K562 (cell line): ENCODE results near the gene TRIM24. TPM values are rescaled to one million over a fixed set of nuclear protein-coding genes. Genes with fewer than 3 reads are reported as not detected.
A peak's percentile ranks its signal among the peaks of the same experiment; 100 is the strongest.

ENCODE experiments used
- BDP1 ChIP-seq: IDR thresholded peaks from 3 replicates; pipeline ENCODE4 v1.6.1; 2011; ENCODE audit not compliant: insufficient read length, insufficient read depth
- DPF2 ChIP-seq: fragments of 450-650 bp; IDR thresholded peaks from 2 replicates; pipeline ENCODE4 v1.6.1; 2016
- ETV1 ChIP-seq: fragments of 450-650 bp; conservative IDR thresholded peaks from 2 replicates; pipeline ENCODE4 v1.6.1; 2016; ENCODE audit warnings: missing genetic modification characterization, control low read depth, low read depth, missing compliant biosample characterization
- MCM7 ChIP-seq, 2 experiments: fragments of 450-650 bp; IDR thresholded peaks; 2 replicates each; pipeline ENCODE4 v1.6.1; 2016 to 2018
- SMAD1 ChIP-seq: fragments of 150-350 bp; IDR thresholded peaks from 2 replicates; pipeline ENCODE4 v1.6.1; 2014; ENCODE audit warnings: low read length, low read depth; ENCODE audit not compliant: partially characterized antibody
- ZEB2 ChIP-seq: fragments of 450-650 bp; IDR thresholded peaks from 2 replicates; pipeline ENCODE4 v1.6.1; 2016
- ZNF561 ChIP-seq: fragments of 450-650 bp; formaldehyde crosslinking; conservative IDR thresholded peaks from 2 replicates; pipeline ENCODE4 v1.4.0; 2020; ENCODE audit warnings: mild to moderate bottlenecking, moderate library complexity
- polyA plus RNA-seq, 8 experiments: library from polyadenylated mRNA; depleted of rRNA in 4 of 8; stranded (reverse) in 5 of 8; unstranded in 3 of 8; fragments of >200 nt; fragmentation: Nextera tagmentation in 2 of 8; fragmentation: Illumina TruSeq in 1 of 8; extraction: Ambion mirVana in 2 of 8; extraction: Trizol in 1 of 8; gene quantifications; 2 replicates each; pipeline versions ENCODE4 v1.2.1 to v1.2.3, GENCODE V29; 2011 to 2014; ENCODE audit warnings: inconsistent platforms in 1 of 8, missing spikeins in 1 of 8
- total RNA-seq, 7 experiments: library from RNA; depleted of rRNA in 6 of 7; stranded (reverse); fragments of >200 nt in 6 of 7; fragmentation: Illumina TruSeq in 2 of 7; extraction: Trizol in 2 of 7; gene quantifications; 2 replicates each; pipeline versions ENCODE4 v1.2.1 to v1.2.3, GENCODE V29; 2011 to 2021; ENCODE audit warnings: low replicate concordance in 1 of 7
- TF ChIP-seq, protein P1 (sequence below): fragments of 250-450 bp; sonication (Bioruptor Pico); IDR thresholded peaks from 2 replicates; pipeline ENCODE4 v1.4.0; 2020; ENCODE audit warnings: mild to moderate bottlenecking, moderate library complexity, borderline replicate concordance
- TF ChIP-seq, protein P2 (sequence below): sonication (generic); formaldehyde crosslinking; IDR thresholded peaks from 2 replicates; pipeline ENCODE4 v1.8.1; 2023; ENCODE audit warnings: mild to moderate bottlenecking, missing genetic modification reagents
- TF ChIP-seq, protein P3 (sequence below): fragments of 450-650 bp; IDR thresholded peaks from 2 replicates; pipeline ENCODE4 v1.7.1; 2018; ENCODE audit warnings: mild to moderate bottlenecking, low read depth; ENCODE audit not compliant: partially characterized antibody
- TF ChIP-seq, protein P4 (sequence below): fragments of 450-650 bp; IDR thresholded peaks from 2 replicates; pipeline ENCODE4 v1.6.1; 2016; ENCODE audit warnings: mild to moderate bottlenecking
- TF ChIP-seq, protein P5 (sequence below), 2 experiments: IDR thresholded peaks in 1 of 2; conservative IDR thresholded peaks in 1 of 2; 2 replicates each; pipeline ENCODE4 v1.6.1; 2016; ENCODE audit warnings: low read depth in 2 of 2, mild to moderate bottlenecking in 1 of 2, missing compliant biosample characterization in 1 of 2, missing genetic modification characterization in 1 of 2, moderate library complexity in 1 of 2

Gene TRIM24
- total and polyA plus RNA-seq, 9 of the 15 experiments (the other 6 are each of a cell fraction or from before 2014, with no cell fraction given): 13.4 to 74.0 (median 41.7) TPM

DNA sequence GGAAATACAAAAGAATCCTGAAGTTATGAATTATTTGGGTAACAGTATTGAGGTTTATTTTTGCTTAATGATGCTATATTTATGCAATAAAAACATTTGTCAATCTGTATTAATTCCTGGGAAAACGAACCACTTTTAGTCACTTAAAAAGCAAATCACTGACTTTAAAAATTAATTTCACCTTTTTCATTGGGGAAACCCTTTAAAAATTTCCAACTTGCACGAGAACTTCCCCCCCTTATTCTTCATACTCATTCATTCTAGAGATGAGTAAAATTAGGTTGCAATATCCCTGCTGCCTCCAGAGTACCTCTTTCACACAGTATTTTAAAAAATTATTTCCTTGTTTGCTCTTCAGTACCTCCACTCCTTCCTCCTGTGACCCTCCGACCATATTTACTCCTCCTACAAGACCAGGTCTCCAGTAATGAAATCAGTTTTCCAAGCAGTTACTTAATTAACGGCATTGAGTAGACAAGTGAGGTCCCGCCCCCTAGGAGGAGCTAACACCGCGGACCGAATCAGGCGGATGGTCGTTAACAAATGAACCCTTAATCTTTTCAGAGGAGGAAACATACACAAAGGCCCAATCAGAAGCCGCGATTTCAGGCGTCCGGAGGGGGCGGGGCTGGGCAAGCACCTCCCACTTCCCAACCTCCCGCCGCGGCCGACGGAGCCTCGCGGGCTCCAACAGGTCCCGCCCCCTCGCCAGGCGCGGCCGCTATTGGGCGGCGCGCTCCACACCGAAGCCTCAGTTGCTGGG lies 465 bp upstream of the TRIM24 start (continued):
- TF ChIP-seq, protein P1, sequence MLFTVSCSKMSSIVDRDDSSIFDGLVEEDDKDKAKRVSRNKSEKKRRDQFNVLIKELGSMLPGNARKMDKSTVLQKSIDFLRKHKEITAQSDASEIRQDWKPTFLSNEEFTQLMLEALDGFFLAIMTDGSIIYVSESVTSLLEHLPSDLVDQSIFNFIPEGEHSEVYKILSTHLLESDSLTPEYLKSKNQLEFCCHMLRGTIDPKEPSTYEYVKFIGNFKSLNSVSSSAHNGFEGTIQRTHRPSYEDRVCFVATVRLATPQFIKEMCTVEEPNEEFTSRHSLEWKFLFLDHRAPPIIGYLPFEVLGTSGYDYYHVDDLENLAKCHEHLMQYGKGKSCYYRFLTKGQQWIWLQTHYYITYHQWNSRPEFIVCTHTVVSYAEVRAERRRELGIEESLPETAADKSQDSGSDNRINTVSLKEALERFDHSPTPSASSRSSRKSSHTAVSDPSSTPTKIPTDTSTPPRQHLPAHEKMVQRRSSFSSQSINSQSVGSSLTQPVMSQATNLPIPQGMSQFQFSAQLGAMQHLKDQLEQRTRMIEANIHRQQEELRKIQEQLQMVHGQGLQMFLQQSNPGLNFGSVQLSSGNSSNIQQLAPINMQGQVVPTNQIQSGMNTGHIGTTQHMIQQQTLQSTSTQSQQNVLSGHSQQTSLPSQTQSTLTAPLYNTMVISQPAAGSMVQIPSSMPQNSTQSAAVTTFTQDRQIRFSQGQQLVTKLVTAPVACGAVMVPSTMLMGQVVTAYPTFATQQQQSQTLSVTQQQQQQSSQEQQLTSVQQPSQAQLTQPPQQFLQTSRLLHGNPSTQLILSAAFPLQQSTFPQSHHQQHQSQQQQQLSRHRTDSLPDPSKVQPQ: no peak
- 0 out of 2 replicates have a peak, but pooled peaks have one; percentile 13 for TF ChIP-seq ETV1
- TF ChIP-seq ZNF561 (CRISPR knock-in tag): no peak
- TF ChIP-seq, protein P2, sequence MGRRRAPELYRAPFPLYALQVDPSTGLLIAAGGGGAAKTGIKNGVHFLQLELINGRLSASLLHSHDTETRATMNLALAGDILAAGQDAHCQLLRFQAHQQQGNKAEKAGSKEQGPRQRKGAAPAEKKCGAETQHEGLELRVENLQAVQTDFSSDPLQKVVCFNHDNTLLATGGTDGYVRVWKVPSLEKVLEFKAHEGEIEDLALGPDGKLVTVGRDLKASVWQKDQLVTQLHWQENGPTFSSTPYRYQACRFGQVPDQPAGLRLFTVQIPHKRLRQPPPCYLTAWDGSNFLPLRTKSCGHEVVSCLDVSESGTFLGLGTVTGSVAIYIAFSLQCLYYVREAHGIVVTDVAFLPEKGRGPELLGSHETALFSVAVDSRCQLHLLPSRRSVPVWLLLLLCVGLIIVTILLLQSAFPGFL (CRISPR knock-in tag): no peak
- no peak for TF ChIP-seq BDP1
- TF ChIP-seq, protein P3, sequence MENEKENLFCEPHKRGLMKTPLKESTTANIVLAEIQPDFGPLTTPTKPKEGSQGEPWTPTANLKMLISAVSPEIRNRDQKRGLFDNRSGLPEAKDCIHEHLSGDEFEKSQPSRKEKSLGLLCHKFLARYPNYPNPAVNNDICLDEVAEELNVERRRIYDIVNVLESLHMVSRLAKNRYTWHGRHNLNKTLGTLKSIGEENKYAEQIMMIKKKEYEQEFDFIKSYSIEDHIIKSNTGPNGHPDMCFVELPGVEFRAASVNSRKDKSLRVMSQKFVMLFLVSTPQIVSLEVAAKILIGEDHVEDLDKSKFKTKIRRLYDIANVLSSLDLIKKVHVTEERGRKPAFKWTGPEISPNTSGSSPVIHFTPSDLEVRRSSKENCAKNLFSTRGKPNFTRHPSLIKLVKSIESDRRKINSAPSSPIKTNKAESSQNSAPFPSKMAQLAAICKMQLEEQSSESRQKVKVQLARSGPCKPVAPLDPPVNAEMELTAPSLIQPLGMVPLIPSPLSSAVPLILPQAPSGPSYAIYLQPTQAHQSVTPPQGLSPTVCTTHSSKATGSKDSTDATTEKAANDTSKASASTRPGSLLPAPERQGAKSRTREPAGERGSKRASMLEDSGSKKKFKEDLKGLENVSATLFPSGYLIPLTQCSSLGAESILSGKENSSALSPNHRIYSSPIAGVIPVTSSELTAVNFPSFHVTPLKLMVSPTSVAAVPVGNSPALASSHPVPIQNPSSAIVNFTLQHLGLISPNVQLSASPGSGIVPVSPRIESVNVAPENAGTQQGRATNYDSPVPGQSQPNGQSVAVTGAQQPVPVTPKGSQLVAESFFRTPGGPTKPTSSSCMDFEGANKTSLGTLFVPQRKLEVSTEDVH: peak; percentile 36
- peak in 1 of 2 experiments; percentile 35; a peak in 1 of 4 replicates for TF ChIP-seq MCM7 (IDR thresholded peaks at IDR 0.05)
- peak; percentile 38 for TF ChIP-seq DPF2
- peak; percentile 36 for TF ChIP-seq SMAD1
- TF ChIP-seq, protein P4, sequence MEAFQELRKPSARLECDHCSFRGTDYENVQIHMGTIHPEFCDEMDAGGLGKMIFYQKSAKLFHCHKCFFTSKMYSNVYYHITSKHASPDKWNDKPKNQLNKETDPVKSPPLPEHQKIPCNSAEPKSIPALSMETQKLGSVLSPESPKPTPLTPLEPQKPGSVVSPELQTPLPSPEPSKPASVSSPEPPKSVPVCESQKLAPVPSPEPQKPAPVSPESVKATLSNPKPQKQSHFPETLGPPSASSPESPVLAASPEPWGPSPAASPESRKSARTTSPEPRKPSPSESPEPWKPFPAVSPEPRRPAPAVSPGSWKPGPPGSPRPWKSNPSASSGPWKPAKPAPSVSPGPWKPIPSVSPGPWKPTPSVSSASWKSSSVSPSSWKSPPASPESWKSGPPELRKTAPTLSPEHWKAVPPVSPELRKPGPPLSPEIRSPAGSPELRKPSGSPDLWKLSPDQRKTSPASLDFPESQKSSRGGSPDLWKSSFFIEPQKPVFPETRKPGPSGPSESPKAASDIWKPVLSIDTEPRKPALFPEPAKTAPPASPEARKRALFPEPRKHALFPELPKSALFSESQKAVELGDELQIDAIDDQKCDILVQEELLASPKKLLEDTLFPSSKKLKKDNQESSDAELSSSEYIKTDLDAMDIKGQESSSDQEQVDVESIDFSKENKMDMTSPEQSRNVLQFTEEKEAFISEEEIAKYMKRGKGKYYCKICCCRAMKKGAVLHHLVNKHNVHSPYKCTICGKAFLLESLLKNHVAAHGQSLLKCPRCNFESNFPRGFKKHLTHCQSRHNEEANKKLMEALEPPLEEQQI: peak; percentile 85
- TF ChIP-seq, protein P5, sequence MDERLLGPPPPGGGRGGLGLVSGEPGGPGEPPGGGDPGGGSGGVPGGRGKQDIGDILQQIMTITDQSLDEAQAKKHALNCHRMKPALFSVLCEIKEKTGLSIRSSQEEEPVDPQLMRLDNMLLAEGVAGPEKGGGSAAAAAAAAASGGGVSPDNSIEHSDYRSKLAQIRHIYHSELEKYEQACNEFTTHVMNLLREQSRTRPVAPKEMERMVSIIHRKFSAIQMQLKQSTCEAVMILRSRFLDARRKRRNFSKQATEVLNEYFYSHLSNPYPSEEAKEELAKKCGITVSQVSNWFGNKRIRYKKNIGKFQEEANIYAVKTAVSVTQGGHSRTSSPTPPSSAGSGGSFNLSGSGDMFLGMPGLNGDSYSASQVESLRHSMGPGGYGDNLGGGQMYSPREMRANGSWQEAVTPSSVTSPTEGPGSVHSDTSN (CRISPR knock-in tag; IDR thresholded peaks at IDR 0.05; ENCODE audit: low read depth): no peak
- TF ChIP-seq, protein P5 (tag; conservative IDR thresholded peaks at IDR 0.05; ENCODE audit: low read depth): peak; percentile 44; the same call in 1 of the 2 replicates
- peak; percentile 25; the same call in 1 of the 2 replicates for TF ChIP-seq ZEB2
